Measurements from ENCODE around the gene GULP1. TPM values are rescaled to one million over a fixed set of nuclear protein-coding genes. Genes with fewer than 3 reads are reported as not detected.

GULP1 gene
- total and polyA plus RNA-seq, 10 of the 15 experiments (the other 5 are each of a cell fraction or from before 2014, with no cell fraction given), result 0.02 to 1.3 (median 0.15) TPM; not detected in 5

DNA sequence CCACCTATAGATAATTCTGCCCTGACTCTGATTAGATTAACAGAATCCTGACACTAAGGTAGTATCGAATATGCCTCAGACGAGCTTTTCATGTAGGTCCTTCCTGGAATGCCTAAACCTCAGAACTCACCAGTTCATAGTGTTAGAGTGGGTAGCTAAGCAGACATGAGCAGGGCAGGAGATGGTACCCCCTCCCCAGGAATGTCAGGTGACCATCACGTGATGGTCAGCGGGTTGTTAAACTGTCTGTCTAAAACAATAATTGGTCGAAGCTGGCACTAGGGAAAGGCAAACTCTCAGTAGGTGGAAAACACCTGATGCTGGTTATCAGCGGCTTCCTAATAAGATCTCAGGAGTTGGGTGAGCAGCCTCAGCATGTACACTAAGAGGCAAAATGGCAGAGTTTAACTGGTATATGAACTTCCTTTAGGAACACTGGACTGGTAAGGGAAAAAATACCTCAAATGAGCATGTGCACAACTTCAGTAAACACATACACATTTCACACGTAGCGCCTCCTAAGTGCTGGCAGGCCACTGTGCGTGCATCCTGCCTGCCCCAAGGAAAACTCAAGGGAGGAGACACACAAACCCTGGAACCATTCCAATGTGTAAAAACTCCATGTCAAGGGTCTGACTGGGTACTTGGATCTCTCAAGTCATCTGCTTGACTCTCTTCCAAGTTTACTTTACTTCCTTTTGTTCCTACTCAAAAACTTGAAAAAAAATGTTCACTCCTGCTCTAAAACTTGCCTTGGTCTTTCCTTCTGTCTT lies 339.5 kb downstream of the GULP1 start (continued):
- TF ChIP-seq NRF1 (conservative IDR thresholded peaks at IDR 0.05; ENCODE audit: low read depth, low read length) (no peak), STAT1 (conservative IDR thresholded peaks at IDR 0.05) (no peak)
- TF ChIP-seq, protein P1, sequence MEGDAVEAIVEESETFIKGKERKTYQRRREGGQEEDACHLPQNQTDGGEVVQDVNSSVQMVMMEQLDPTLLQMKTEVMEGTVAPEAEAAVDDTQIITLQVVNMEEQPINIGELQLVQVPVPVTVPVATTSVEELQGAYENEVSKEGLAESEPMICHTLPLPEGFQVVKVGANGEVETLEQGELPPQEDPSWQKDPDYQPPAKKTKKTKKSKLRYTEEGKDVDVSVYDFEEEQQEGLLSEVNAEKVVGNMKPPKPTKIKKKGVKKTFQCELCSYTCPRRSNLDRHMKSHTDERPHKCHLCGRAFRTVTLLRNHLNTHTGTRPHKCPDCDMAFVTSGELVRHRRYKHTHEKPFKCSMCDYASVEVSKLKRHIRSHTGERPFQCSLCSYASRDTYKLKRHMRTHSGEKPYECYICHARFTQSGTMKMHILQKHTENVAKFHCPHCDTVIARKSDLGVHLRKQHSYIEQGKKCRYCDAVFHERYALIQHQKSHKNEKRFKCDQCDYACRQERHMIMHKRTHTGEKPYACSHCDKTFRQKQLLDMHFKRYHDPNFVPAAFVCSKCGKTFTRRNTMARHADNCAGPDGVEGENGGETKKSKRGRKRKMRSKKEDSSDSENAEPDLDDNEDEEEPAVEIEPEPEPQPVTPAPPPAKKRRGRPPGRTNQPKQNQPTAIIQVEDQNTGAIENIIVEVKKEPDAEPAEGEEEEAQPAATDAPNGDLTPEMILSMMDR (IDR thresholded peaks at IDR 0.05 in 2 of 3, conservative IDR thresholded peaks at IDR 0.05 in 1 of 3; ENCODE audit: control insufficient read depth in 2 of 3, extremely low read depth in 1 of 3, insufficient read depth in 1 of 3, low read depth in 3 of 3, low read length in 3 of 3), result no peak

DNA sequence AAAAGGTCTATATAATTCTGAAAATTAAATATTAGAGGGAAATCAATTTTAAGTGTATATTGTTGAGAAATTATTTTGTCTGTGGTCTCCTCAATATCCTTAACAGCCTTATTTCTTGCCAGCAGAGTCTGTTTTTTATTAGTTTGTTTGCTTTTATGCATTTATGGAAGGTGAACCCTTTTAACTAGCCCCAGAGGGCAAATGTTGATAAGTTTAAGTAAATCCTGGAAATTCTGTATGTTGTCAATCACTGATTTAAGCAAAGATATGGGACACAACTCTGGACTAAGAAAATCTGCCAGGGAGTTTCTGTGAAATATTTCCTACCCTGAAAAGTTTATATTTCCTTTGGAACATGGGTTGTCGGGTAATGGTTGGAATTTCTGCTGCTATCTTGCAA lies 343.0 kb downstream of the GULP1 start:
- H3K27ac ChIP-seq (ENCODE audit: control insufficient read depth, insufficient read depth), result no peak overlapping the region
- no peak for ATAC-seq
- in situ Hi-C loops (cut with MboI), result no loop called here
- no peaks in the 10 kb centered on the region for H3K9me3 ChIP-seq (replicated peaks; ENCODE audit: control insufficient read depth, insufficient read depth, low read length)
- no peak overlapping the region for H3K4me3 ChIP-seq
- H2AFZ ChIP-seq (ENCODE audit: control insufficient read depth, low read depth, low read length), result no peak overlapping the region
- no peaks in the 10 kb centered on the region for H4K20me1 ChIP-seq (ENCODE audit: control insufficient read depth, insufficient read depth)
- BruUV-seq (replicated peaks), result no TSS peak
- no peaks in the 10 kb centered on the region for H3K36me3 ChIP-seq (ENCODE audit: control insufficient read depth in 2 of 2, insufficient read depth in 2 of 2, low read length in 1 of 2)
- TF ChIP-seq, protein P2, sequence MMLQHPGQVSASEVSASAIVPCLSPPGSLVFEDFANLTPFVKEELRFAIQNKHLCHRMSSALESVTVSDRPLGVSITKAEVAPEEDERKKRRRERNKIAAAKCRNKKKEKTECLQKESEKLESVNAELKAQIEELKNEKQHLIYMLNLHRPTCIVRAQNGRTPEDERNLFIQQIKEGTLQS (IDR thresholded peaks at IDR 0.05; ENCODE audit: borderline replicate concordance, extremely low read depth, low read depth, low read length), result no peak
- TF ChIP-seq, protein P3, sequence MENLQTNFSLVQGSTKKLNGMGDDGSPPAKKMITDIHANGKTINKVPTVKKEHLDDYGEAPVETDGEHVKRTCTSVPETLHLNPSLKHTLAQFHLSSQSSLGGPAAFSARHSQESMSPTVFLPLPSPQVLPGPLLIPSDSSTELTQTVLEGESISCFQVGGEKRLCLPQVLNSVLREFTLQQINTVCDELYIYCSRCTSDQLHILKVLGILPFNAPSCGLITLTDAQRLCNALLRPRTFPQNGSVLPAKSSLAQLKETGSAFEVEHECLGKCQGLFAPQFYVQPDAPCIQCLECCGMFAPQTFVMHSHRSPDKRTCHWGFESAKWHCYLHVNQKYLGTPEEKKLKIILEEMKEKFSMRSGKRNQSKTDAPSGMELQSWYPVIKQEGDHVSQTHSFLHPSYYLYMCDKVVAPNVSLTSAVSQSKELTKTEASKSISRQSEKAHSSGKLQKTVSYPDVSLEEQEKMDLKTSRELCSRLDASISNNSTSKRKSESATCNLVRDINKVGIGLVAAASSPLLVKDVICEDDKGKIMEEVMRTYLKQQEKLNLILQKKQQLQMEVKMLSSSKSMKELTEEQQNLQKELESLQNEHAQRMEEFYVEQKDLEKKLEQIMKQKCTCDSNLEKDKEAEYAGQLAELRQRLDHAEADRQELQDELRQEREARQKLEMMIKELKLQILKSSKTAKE (IDR thresholded peaks at IDR 0.05; ENCODE audit: low read depth, poor library complexity, severe bottlenecking), result no peak
- 31% methylated on average over 1 of the region's 1 CpG for WGBS (ENCODE audit: insufficient coverage, insufficient replicate concordance, low lambda C conversion rate, missing lambda C conversion rate)
- DNase-seq (ENCODE audit: low read depth, low spot score), result no peak
- intact Hi-C loops (cut with micrococcal nuclease; ENCODE audit: unreplicated experiment), result no loop called here
- no peak overlapping the region for H3K4me2 ChIP-seq (ENCODE audit: control insufficient read depth, insufficient read depth)
- POLR2A ChIA-PET, result interaction anchor here (0.6 kb wide), 1 partner anchor 1399 kb away, joined by 6 read pairs; no protein-coding TSS in a partner anchor
- SMC1A ChIA-PET (ENCODE audit: uncharacterized antibody, unreplicated experiment), result no interaction called here
- no peaks in the 10 kb centered on the region for H3K27me3 ChIP-seq (replicated peaks in 1 of 2; ENCODE audit: control insufficient read depth in 2 of 2, insufficient read depth in 2 of 2, low read length in 1 of 2)
- H3K9ac ChIP-seq (ENCODE audit: control insufficient read depth, insufficient read depth, low read length), result no peak overlapping the region
- no peak for FAIRE-seq
- H3K79me2 ChIP-seq (ENCODE audit: control insufficient read depth, insufficient read depth, low read length), result no peaks in the 10 kb centered on the region
- H3K4me1 ChIP-seq (ENCODE audit: control insufficient read depth, insufficient read depth, low read length), result no peaks in the 10 kb centered on the region
- RAD21 ChIA-PET (ENCODE audit: unreplicated experiment), result no interaction called here
- CTCF ChIA-PET, result interaction anchor here (0.5 kb wide), 1 partner anchor 885 kb away, joined by 3 read pairs; no protein-coding TSS in a partner anchor

MicroRNA genes within 50 kb of the gene (microRNA counts, 767-probe panel; counts per million panel counts)
- microRNA hsa-miR-561-3p, result 55.3 counts per million

Small RNAs within 50 kb of the gene (microRNA-seq; reads per million reads assigned to microRNA genes)
- not detected for gene MIR561

Small RNAs within 50 kb of the gene (small RNA-seq; reads per million reads assigned to genes)
- gene MIR561 (not detected), gene RNA5SP114 (0.16 reads per million)
